Keratinocyte (primary cell): Measurements from ENCODE around the gene TDRD9. TPM values are rescaled to one million over a fixed set of nuclear protein-coding genes. Genes with fewer than 3 reads are reported as not detected.

Source experiments
- DNase-seq: peaks from one replicate; pipeline ENCODE4 v3.0.0-alpha.2; 2011; ENCODE audit warnings: low read depth, missing footprints, low spot score
- FAIRE-seq: peaks from 2 replicates; lab custom pipeline; 2011; peaks lifted over from hg19 to GRCh38; lab: Jason Lieb, UNC
- H2AFZ ChIP-seq: 2 replicates; pipeline ENCODE4 v1.6.0; 2012; ENCODE audit warnings: low read length, control low read depth, inconsistent platforms; ENCODE audit not compliant: control insufficient read depth
- H3K27ac ChIP-seq: 2 replicates; pipeline ENCODE4 v1.5.1; 2011; ENCODE audit warnings: low read length; ENCODE audit not compliant: control insufficient read depth, insufficient read depth
- H3K27me3 ChIP-seq: 3 replicates; pipeline ENCODE4 v1.6.0; 2011; ENCODE audit warnings: low read length; ENCODE audit not compliant: control insufficient read depth, insufficient read depth; ENCODE audit errors: extremely low read depth
- H3K36me3 ChIP-seq, 2 experiments: 2 replicates in 1 of 2; 3 replicates in 1 of 2; pipeline ENCODE4 v1.5.1; 2011; ENCODE audit warnings: low read length in 2 of 2, mild to moderate bottlenecking in 1 of 2; ENCODE audit not compliant: control insufficient read depth in 2 of 2, insufficient read depth in 2 of 2; ENCODE audit errors: extremely low read depth in 1 of 2
- H3K4me1 ChIP-seq: 3 replicates; pipeline ENCODE4 v1.5.1; 2011; ENCODE audit warnings: low read length; ENCODE audit not compliant: control insufficient read depth, insufficient read depth; ENCODE audit errors: extremely low read depth
- H3K4me2 ChIP-seq: 3 replicates; pipeline ENCODE4 v1.6.0; 2011; ENCODE audit warnings: low read depth, low read length; ENCODE audit not compliant: control insufficient read depth, insufficient read depth; ENCODE audit errors: extremely low read depth
- H3K4me3 ChIP-seq, 3 experiments: fragments of 200-600 bp in 1 of 3; sonication (generic) in 1 of 3; 2 replicates in 2 of 3; 3 replicates in 1 of 3; pipeline ENCODE4 v1.5.1; 2011 to 2016; ENCODE audit warnings: low read length in 3 of 3, mild to moderate bottlenecking in 3 of 3, control low read depth in 2 of 3, inconsistent platforms in 1 of 3, low read depth in 1 of 3, mixed read lengths in 1 of 3, mixed run types in 1 of 3, moderate library complexity in 1 of 3; ENCODE audit not compliant: control insufficient read depth in 2 of 3, insufficient read depth in 2 of 3; ENCODE audit errors: extremely low read depth in 1 of 3
- H3K79me2 ChIP-seq: 2 replicates; pipeline ENCODE4 v1.6.0; 2012; ENCODE audit warnings: low read length; ENCODE audit not compliant: control insufficient read depth, insufficient read depth
- H3K9ac ChIP-seq: 3 replicates; pipeline ENCODE4 v1.6.0; 2011; ENCODE audit warnings: low read length; ENCODE audit not compliant: control insufficient read depth, insufficient read depth; ENCODE audit errors: extremely low read depth
- H3K9me1 ChIP-seq: 3 replicates; pipeline ENCODE4 v1.6.0; 2011; ENCODE audit warnings: low read length; ENCODE audit not compliant: control insufficient read depth, insufficient read depth; ENCODE audit errors: extremely low read depth
- H3K9me3 ChIP-seq: 2 replicates; pipeline ENCODE4 v1.5.1; 2012; ENCODE audit warnings: low read depth, low read length; ENCODE audit not compliant: control insufficient read depth
- H4K20me1 ChIP-seq: 3 replicates; pipeline ENCODE4 v1.6.0; 2011; ENCODE audit warnings: low read length; ENCODE audit not compliant: control insufficient read depth, insufficient read depth; ENCODE audit errors: extremely low read depth
- CTCF ChIP-seq, 3 experiments: IDR thresholded peaks in 1 of 3; conservative IDR thresholded peaks in 1 of 3; optimal IDR thresholded peaks in 1 of 3; 2 replicates in 2 of 3; 3 replicates in 1 of 3; pipeline versions ENCODE3 to v1.5.1; 2011; ENCODE audit warnings: low read length in 3 of 3, mild to moderate bottlenecking in 3 of 3, moderate library complexity in 2 of 3, control low read depth in 1 of 3, inconsistent platforms in 1 of 3; ENCODE audit not compliant: insufficient read depth in 2 of 3; ENCODE audit errors: extremely low read depth in 1 of 3
- EZH2 ChIP-seq: IDR thresholded peaks from one replicate; pipeline ENCODE4 v1.6.1; 2012; ENCODE audit warnings: inconsistent platforms, mild to moderate bottlenecking, low read length, moderate library complexity
- dilution Hi-C: fragments of 300-500 bp; cut with MboI; formaldehyde crosslinking; loops from one replicate; pipeline ENCODE4 v1.7.0; 2020; ENCODE audit warnings: low sequenced_read_pairs; ENCODE audit not compliant: extremely low pct_ligation_motif_present
- polyA plus RNA-seq, 5 experiments: library from polyadenylated mRNA; depleted of rRNA in 3 of 5; stranded (reverse) in 3 of 5; stranded (forward) in 1 of 5; unstranded in 1 of 5; fragments of >200 nt; gene quantifications; 1 replicate in 1 of 5; 2 replicates in 3 of 5; 3 replicates in 1 of 5; pipeline versions ENCODE4 v1.2.1 to v1.2.3, GENCODE V29; 2011 to 2012; ENCODE audit warnings: missing spikeins in 2 of 5, low read depth in 1 of 5, low replicate concordance in 1 of 5

Gene TDRD9
- polyA plus RNA-seq, 1 donor (not counting 4 experiments of a cell fraction or from before 2014, with no cell fraction given): 0.10 TPM

DNA sequence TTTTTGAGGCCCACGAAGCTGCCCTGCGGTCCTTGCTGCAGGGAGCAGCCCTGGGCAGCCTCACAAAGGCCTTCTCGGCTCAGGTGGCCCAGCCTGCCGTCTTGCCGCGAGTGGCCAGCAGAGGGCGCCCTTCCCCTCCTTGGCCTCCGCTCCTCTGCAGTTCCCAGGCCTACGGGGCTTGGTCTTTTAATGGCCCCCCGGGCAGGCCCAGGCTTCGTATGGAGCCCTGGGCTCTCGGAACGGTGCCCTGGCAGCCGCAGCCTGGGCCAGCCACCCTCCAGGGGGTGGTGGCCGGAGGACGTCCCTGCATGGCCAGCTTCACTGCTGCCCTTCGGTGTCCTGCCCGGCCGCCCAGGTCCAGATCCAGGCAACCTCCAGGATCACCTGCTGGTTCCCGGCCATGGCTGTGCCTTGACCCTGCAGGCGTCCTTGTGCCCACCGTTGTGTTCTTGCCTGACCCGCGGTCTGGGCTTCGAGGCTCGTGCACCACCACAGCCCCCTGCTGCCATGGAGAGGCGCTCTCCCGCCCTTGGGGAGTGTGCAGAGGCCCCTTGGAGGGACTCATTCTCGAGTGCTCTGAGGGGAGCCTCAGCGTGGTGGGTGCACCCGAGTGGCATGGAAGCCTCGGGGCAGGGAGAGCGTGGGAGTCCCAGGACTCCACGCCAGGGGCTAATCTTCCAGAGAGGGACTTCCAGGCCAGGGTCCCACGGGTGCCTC is 166.6 kb downstream of the TDRD9 start:
- no peak overlapping the region for H3K4me2 ChIP-seq
- FAIRE-seq (no peak), DNase-seq (no peak)
- dilution Hi-C loops: no loop called here
- H2AFZ ChIP-seq: no peak overlapping the region
- no peak overlapping the region for H3K27ac ChIP-seq
- no peak overlapping the region for H3K9ac ChIP-seq
- H3K27me3 ChIP-seq: peaks cover 4% of the 10 kb centered on the region
- no peak overlapping the region for H3K4me3 ChIP-seq
- H4K20me1 ChIP-seq: no peaks in the 10 kb centered on the region
- no peaks in the 10 kb centered on the region for H3K9me1 ChIP-seq
- TF ChIP-seq EZH2: no peak
- TF ChIP-seq CTCF (optimal IDR thresholded peaks at IDR 0.05 in 1 of 3, IDR thresholded peaks at IDR 0.05 in 1 of 3, conservative IDR thresholded peaks at IDR 0.05 in 1 of 3; ENCODE audit: extremely low read depth in 1 of 3, insufficient read depth in 2 of 3, low read length in 3 of 3): peak; percentile 76 to 99 (median 96)
- no peaks in the 10 kb centered on the region for H3K4me1 ChIP-seq
- H3K36me3 ChIP-seq: no peaks in the 10 kb centered on the region
- H3K9me3 ChIP-seq: no peaks in the 10 kb centered on the region
- no peaks in the 10 kb centered on the region for H3K79me2 ChIP-seq

- Histone ChIP-seq H2AFZ (no peak overlapping the region), H3K4me1 (peaks cover 4% of the 10 kb centered on the region), H3K27me3 (peaks cover 4% of the 10 kb centered on the region), H3K9me3 (no peaks in the 10 kb centered on the region), H3K4me2 (no peak overlapping the region), H3K27ac (no peak overlapping the region), H3K79me2 (no peaks in the 10 kb centered on the region), H3K9me1 (no peaks in the 10 kb centered on the region), H3K9ac (no peak overlapping the region), H3K36me3 (no peaks in the 10 kb centered on the region), H3K4me3 (no peak overlapping the region), H4K20me1 (no peaks in the 10 kb centered on the region)
- dilution Hi-C loops: no loop called here
- FAIRE-seq: no peak
- no peak for DNase-seq
- no peak for TF ChIP-seq EZH2
- no peak for TF ChIP-seq CTCF (optimal IDR thresholded peaks at IDR 0.05 in 1 of 3, IDR thresholded peaks at IDR 0.05 in 1 of 3, conservative IDR thresholded peaks at IDR 0.05 in 1 of 3; ENCODE audit: extremely low read depth in 1 of 3, insufficient read depth in 2 of 3, low read length in 3 of 3)
Observed at GRCh38 chr14:104095426-104096310, 167.4 kb downstream of the TDRD9 start.
